Ascending aorta (tissue), 2 donors: ENCODE measurements around the gene MGAT1. TPM values are rescaled to one million over a fixed set of nuclear protein-coding genes. Genes with fewer than 3 reads are reported as not detected.
"Not testable (repeated sequence)": the region's sequence is repeated elsewhere in the genome, so short reads cannot be mapped to it uniquely, and the experiment has no call there.

Experiments used
- DNase-seq, 2 donors: peaks; one replicate each; pipeline ENCODE4 v3.0.0-alpha.2; 2019; ENCODE audit warnings: low spot score in 2 of 2
- H3K27ac ChIP-seq, 2 donors: fragments of 200-600 bp; sonication (generic); one replicate each; pipeline ENCODE4 v1.5.1; 2016 to 2017; ENCODE audit warnings: mild to moderate bottlenecking in 1 of 2
- H3K27me3 ChIP-seq: fragments of 200-600 bp; sonication (generic); one replicate; pipeline ENCODE4 v1.5.1; 2017
- H3K36me3 ChIP-seq, 2 donors: fragments of 200-600 bp; sonication (generic); one replicate each; pipeline ENCODE4 v1.5.1; 2016
- H3K4me1 ChIP-seq, 2 donors: fragments of 200-600 bp; sonication (generic); one replicate each; pipeline ENCODE4 v1.5.1; 2016 to 2017; ENCODE audit warnings: mild to moderate bottlenecking in 1 of 2
- H3K4me3 ChIP-seq, 2 donors: fragments of 200-600 bp; sonication (generic); one replicate each; pipeline ENCODE4 v1.5.1; 2016 to 2017; ENCODE audit warnings: mild to moderate bottlenecking in 1 of 2
- H3K9me3 ChIP-seq, 2 donors: fragments of 200-600 bp; sonication (generic); one replicate each; pipeline ENCODE4 v1.5.1; 2016
- CTCF ChIP-seq, 3 experiments: fragments of 200-600 bp in 2 of 3; fragments of 450-650 bp in 1 of 3; sonication (generic) in 2 of 3; IDR thresholded peaks; one replicate each; pipeline ENCODE4 v1.5.1; 2016 to 2019; ENCODE audit warnings: antibody characterized with exemption in 3 of 3, mild to moderate bottlenecking in 1 of 3, moderate library complexity in 1 of 3
- intact Hi-C: fragments of 100-400 bp; cut with DNase I; formaldehyde crosslinking; loops from one replicate; pipeline ENCODE4 v1.15.1; 2023
- total RNA-seq: library from RNA; depleted of rRNA; stranded (reverse); fragments of >200 nt; gene quantifications from one replicate; pipeline ENCODE4 v1.1.0, GENCODE V29; 2016

The MGAT1 gene
- total RNA-seq, 1 donor from 2014 or later = 257 TPM

GRCh38 chr5:180792287-180792964 lies 10.2 kb downstream of the MGAT1 start:
- peak in 1 of 2 donors; percentile 61 for DNase-seq
- H3K27ac ChIP-seq = no peak overlapping the region
- H3K36me3 ChIP-seq = peaks cover 54 to 55% of the 10 kb centered on the region in 2 donors
- H3K9me3 ChIP-seq = no peaks in the 10 kb centered on the region
- intact Hi-C loops = no loop called here
- TF ChIP-seq CTCF (IDR thresholded peaks at IDR 0.05) = no peak
- no peak overlapping the region for H3K4me3 ChIP-seq
- H3K4me1 ChIP-seq = peaks cover 3 to 14% of the 10 kb centered on the region in 2 donors
- no peaks in the 10 kb centered on the region for H3K27me3 ChIP-seq

- no peak overlapping the region for H3K4me3 ChIP-seq
- no peak for TF ChIP-seq CTCF (IDR thresholded peaks at IDR 0.05)
- no peaks in the 10 kb centered on the region for H3K9me3 ChIP-seq
- H3K27ac ChIP-seq = no peak overlapping the region
- peaks cover 5 to 16% of the 10 kb centered on the region in 2 donors for H3K4me1 ChIP-seq
- no peaks in the 10 kb centered on the region for H3K27me3 ChIP-seq
- intact Hi-C loops = no loop called here
- H3K36me3 ChIP-seq = peaks cover 55% of the 10 kb centered on the region in 2 donors
- DNase-seq = peak in 1 of 2 donors; percentile 55
Measured at GRCh38 chr5:180791611-180792213, 10.9 kb downstream of the MGAT1 start.

- H3K4me3 ChIP-seq = no peak overlapping the region
- H3K27me3 ChIP-seq = no peaks in the 10 kb centered on the region
- no peak for DNase-seq
- H3K4me1 ChIP-seq = peaks cover 14 to 21% of the 10 kb centered on the region in 2 donors
- no peak for TF ChIP-seq CTCF (IDR thresholded peaks at IDR 0.05)
- peaks cover 51 to 55% of the 10 kb centered on the region in 2 donors for H3K36me3 ChIP-seq
- intact Hi-C loops = no loop called here
- H3K27ac ChIP-seq = no peak overlapping the region
- H3K9me3 ChIP-seq = no peaks in the 10 kb centered on the region
Measured at GRCh38 chr5:180790524-180790923, 12.1 kb downstream of the MGAT1 start.

- Histone ChIP-seq H3K9me3 (no peaks in the 10 kb centered on the region), H3K27ac (no peak overlapping the region), H3K4me3 (no peak overlapping the region), H3K27me3 (no peaks in the 10 kb centered on the region), H3K4me1 (peaks cover 18 to 26% of the 10 kb centered on the region in 2 donors), H3K36me3 (peaks cover 51 to 55% of the 10 kb centered on the region in 2 donors)
- DNase-seq = no peak
- intact Hi-C loops = no loop called here
- no peak for TF ChIP-seq CTCF (IDR thresholded peaks at IDR 0.05)
Measured at GRCh38 chr5:180790020-180790419, 12.6 kb downstream of the MGAT1 start.

GRCh38 chr5:180788651-180789410 lies 13.8 kb downstream of the MGAT1 start:
- not testable (repeated sequence) for DNase-seq, H3K9me3 ChIP-seq, H3K4me3 ChIP-seq, H3K27ac ChIP-seq, H3K27me3 ChIP-seq
- intact Hi-C loops = loop anchor here (5.0 kb wide), 2 partner anchors 73 to 383 kb away; partner anchors contain the start of gene ZFP62
- Histone ChIP-seq H3K4me1 (peaks cover 18 to 30% of the 10 kb centered on the region in 2 donors), H3K36me3 (peaks cover 49 to 51% of the 10 kb centered on the region in 2 donors)
